Measurements from ENCODE around the gene ACACB.

The ACACB gene

DNA sequence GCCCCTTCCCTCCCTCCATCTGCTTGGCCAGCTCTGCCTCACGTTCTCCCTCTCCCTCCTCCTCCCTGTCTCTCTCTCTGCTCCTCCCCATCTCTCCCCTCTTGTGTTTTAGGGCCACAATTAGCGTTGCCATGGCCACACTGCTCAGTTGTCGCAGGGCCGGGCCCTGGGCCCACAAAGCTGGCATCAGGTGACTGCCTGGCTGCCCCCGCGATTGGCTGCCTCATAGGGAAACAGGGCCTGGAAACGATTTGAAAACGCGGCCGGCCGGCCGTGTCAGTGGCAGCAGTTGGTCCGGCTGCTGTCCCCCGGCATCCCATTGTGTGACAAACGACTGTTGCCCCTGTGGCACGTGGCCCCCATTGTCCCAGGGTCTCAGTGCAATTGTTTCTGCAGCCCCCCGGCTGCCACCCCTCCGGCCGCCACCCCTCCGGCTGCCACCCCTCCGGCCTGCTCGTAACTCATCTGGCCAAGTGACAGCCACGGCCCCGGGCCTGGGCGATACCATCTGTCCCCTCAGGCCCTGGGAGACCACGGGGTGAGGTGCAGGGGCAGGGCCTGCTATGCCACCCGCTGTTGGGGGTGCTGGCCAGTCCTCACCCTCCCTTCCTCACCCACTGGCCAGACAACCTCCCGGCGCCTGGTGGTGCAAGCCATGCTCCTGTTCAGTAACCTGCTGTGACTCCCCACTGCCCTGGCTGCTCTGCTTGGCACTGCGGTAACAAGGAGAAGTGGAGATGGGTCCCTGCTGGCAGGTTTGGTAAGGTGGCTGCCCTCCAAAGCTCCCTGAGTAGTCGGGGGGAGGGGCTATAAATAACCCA is 175.3 kb downstream of the ACACB start:
- peak; percentile 37 for DNase-seq (ENCODE audit: low read depth)
- TF ChIP-seq, protein P1, sequence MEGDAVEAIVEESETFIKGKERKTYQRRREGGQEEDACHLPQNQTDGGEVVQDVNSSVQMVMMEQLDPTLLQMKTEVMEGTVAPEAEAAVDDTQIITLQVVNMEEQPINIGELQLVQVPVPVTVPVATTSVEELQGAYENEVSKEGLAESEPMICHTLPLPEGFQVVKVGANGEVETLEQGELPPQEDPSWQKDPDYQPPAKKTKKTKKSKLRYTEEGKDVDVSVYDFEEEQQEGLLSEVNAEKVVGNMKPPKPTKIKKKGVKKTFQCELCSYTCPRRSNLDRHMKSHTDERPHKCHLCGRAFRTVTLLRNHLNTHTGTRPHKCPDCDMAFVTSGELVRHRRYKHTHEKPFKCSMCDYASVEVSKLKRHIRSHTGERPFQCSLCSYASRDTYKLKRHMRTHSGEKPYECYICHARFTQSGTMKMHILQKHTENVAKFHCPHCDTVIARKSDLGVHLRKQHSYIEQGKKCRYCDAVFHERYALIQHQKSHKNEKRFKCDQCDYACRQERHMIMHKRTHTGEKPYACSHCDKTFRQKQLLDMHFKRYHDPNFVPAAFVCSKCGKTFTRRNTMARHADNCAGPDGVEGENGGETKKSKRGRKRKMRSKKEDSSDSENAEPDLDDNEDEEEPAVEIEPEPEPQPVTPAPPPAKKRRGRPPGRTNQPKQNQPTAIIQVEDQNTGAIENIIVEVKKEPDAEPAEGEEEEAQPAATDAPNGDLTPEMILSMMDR (conservative IDR thresholded peaks at IDR 0.05; ENCODE audit: low read length), result no peak
- peak overlapping the region; percentile 31 for H3K4me3 ChIP-seq (ENCODE audit: low read length)

- H3K4me3 ChIP-seq (ENCODE audit: low read length), result no peak overlapping the region
- DNase-seq (ENCODE audit: low read depth), result no peak
- TF ChIP-seq, protein P1 (conservative IDR thresholded peaks at IDR 0.05; ENCODE audit: low read length), result no peak
Measured at GRCh38 chr12:109292342-109292711, 175.9 kb downstream of the ACACB start.

DNA sequence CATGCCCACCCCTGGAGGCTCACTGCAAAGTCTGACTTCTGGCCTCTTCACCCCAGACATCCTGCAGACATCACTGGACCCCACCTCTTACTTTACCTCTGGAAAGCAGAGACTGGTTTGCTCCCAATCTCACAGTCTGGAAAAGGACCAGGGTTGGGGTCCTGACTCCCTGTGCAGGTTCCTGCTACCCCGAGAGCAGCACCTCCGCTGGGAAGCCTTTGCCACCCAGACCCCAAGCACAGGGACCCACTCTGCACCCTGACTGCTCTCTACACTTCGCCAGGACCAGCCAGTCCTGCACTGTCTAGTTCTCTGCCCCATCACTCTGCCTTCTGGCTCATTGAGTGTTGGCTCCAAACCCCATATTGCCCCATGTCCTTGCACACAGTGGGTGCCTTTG is 176.7 kb downstream of the ACACB start:
- TF ChIP-seq, protein P1 (conservative IDR thresholded peaks at IDR 0.05; ENCODE audit: low read length), result no peak
- H3K4me3 ChIP-seq (ENCODE audit: low read length), result no peak overlapping the region
- DNase-seq (ENCODE audit: low read depth), result no peak

GRCh38 chr12:109294286-109294796 is 178.0 kb downstream of the ACACB start:
- TF ChIP-seq, protein P1 (conservative IDR thresholded peaks at IDR 0.05; ENCODE audit: low read length), result no peak
- no peak for DNase-seq (ENCODE audit: low read depth)

DNA sequence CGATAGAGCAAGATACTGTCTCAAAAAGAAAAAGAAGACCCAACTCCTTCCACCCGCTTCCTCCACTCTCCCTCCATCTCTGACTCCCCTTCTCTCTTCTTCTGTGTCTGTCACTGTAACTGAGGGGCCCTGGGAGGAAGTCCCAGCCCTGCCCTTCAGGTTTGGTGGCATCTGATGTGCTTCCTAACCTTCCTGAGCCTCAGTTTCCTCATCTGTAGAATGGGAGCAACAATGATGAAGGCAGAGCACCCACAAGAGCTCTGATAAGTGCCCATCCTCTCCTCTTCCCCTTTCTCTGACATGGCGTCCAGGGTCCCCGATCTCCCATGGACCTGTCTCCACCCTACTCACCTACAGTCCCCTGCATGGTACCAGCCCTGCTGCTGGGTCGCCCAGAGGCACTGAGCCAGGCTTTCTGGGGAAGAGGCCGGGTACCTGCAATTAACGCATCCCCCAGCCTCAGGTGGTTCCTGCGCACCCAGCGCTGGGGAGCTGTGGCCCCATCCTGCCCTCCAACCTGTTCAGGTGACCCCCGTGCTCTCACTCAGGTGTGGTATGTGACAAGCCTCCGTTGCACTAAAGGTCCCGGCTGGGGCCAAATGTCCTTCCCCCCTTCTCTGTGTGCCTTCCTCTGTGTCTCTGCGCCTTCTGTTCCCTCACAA is 179.5 kb downstream of the ACACB start:
- TF ChIP-seq, protein P1 (conservative IDR thresholded peaks at IDR 0.05; ENCODE audit: low read length), result no peak
- DNase-seq (ENCODE audit: low read depth), result no peak
- H3K4me3 ChIP-seq (ENCODE audit: low read length), result no peak overlapping the region

More at GRCh38 chr12:109294286-109294796, 178.0 kb downstream of the ACACB start:
- no peak overlapping the region for H3K4me3 ChIP-seq (ENCODE audit: low read length)

GRCh38 chr12:109296431-109296830 is 180.0 kb downstream of the ACACB start:
- TF ChIP-seq, protein P1 (conservative IDR thresholded peaks at IDR 0.05; ENCODE audit: low read length), result no peak
- no peak overlapping the region for H3K4me3 ChIP-seq (ENCODE audit: low read length)
- DNase-seq (ENCODE audit: low read depth), result no peak
